HG02852 (cell line): ENCODE data around the gene CELF1.
"Not testable (repeated sequence)": the region's sequence is repeated elsewhere in the genome, so short reads cannot be mapped to it uniquely, and the experiment has no call there.

ENCODE experiments used
- ATAC-seq: cut with Tn5 transposase; IDR thresholded peaks from one replicate; pipeline ENCODE4 v1.9.1; 2021; ENCODE audit warnings: mild to moderate bottlenecking, moderate library complexity; ENCODE audit not compliant: unreplicated experiment

Gene CELF1

DNA sequence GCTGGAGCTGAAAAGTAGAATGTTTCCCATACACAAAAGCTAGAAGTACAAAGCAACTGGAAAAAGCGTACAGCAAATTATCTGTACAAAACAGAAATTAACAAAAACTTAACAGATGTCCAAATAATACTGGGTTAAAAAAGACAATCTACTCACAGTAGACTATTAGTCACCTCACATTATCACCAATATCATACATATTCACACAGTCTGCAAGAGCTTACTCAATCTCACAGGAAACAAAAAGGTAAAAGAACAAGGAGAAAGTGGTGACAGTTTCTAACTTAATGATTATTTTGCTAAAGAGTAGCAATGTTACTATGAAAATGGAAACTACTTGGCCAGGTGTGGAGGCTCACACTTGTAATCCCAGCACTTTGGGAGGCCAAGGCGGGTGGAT, 11.9 kb downstream of the CELF1 start:
- ATAC-seq, result no peak

DNA sequence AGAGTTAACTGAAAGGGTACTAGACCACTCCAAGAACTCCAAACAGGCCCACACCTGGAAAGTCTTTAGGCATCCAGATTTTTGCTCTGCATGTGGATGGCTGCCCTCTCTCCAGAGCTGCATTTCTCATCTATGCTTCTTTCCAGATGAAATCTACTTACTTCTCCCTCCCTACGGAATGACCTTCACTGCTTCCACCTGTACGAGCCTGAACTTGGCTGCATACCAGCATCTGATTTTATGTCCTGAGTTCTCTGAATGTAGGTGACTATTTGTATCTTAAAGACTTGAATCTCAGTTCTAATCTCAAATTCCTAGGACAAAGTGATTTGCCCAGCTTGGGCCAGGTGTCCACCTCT, 13.3 kb downstream of the CELF1 start:
- ATAC-seq, result no peak

DNA sequence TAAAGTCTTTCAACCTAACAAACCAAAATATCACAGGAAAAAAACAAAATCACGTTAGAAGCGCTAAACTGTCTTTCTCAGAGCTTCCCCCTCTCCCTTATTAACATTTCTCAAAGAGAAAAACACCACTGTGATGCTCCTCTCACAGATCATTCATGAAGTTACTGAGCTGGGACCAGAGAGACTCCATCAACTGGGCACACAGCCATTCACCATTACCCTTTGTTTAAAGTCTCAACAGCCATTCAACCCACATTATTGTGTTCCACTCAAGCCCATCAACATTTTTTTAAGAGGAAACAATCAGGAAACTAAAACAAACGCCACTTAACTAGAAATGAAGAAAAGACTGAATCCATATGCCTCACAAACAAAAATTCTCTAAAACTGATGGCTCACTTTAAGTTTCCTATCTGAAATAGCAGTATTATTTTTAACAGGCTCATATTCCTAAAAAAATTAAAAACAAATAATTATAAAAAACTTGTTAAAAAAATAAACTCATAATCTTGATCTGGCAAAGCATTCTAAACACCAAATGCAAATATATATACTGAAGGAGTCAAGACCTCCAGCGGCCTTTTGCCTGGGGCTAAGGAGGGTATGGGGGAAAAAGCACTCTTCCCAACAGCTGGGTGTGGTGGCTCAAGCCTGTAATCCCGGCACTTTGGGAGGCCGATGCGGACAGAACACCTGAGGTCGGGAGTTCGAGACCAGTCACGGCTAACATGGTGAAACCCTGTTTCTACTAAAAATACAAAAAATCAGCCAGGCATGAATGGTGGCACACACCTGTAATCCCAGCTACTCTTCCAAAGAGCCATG, 14.0 kb downstream of the CELF1 start:
- ATAC-seq, result no peak

DNA sequence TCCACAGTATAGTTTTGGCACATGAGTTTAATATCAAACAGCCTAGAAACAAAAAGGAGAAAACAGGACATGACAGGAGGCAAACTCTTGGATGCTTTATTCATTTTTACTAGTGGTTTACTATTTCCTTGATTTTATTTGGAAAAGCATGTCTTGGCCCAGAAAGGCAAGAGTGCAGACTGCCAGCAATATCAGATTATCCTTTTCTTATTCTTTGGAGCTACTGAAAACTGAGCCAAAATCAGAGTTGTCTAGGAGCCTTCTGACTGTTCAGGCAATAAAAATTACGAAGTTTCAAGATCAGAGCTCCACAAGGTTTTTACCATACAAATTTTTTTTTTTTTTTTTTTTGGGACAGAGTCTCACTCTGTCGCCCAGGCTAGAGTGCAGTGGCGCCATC, 16.0 kb downstream of the CELF1 start:
- ATAC-seq, result no peak

DNA sequence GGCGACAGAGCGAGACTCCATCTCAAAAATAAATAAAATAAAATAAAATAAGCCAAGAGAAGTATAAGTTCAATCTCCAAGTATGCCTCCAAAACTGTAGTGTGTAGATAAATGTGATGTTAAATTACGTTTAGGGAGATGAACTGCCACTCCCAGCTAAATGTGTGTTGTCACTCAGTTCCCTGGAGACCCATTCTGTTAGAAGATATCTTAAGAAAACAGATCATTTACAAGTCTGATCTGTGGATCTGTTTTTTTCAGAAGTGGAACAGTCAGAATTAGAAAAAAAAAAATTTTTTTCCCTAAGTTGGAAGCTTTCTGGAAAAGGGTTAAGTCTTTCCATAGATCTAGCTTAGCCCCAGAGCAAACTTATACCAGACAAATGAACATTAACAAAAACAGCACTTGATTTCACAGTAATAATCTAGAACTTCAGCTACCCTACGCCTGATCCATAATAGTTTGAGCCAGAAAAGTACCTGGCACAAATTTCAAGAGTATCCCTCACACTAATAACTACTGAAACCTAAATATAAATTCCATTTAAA, 18.2 kb downstream of the CELF1 start:
- ATAC-seq, result no peak

- ATAC-seq, result no peak
Observed at GRCh38 chr11:47533690-47534151, 19.2 kb downstream of the CELF1 start.

- ATAC-seq, result no peak
Observed at GRCh38 chr11:47532597-47533213, 20.2 kb downstream of the CELF1 start.

DNA sequence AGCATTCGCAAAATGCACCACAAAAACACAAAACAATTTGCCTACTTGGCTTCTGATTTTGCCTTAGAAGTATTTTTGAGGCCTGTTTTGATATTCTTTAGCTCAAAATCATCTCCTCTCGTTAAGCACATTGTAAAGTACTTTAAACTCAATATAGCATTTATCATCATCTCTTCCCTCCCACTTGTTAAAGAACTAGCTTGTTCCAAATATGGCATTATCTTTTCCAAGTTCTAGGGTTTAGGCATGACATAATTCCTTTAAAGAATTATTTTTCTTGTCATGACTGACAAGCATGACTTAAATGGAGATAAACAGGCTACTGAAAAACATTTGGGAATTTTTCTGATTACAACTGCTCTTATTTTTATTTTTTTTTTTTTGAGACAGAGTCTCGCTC, 21.3 kb downstream of the CELF1 start:
- ATAC-seq, result no peak

GRCh38 chr11:47530721-47531120, 22.2 kb downstream of the CELF1 start:
- ATAC-seq, result not testable (repeated sequence)

GRCh38 chr11:47529951-47530350, 23.0 kb downstream of the CELF1 start:
- ATAC-seq, result no peak

- no peak for ATAC-seq
Observed at GRCh38 chr11:47527186-47527585, 25.7 kb downstream of the CELF1 start.

DNA sequence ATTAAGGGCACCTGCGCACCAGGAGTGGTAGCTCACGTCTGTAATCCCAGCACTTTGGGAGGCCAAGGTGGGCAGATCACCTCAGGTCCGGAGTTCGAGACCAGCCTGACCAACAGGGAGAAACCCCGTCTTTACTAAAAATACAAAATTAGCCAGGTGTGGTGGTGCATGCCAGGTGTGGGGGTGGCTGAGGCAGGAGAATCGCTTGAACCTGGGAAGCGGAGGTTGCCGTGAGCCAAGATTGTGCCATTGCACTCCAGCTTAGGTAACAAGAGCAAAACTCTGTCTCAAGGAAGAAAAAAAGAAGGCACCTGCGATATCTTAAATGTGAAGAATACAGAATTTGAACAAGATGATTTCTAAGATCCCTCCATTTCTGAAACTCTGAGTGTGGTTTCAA, 26.9 kb downstream of the CELF1 start:
- not testable (repeated sequence) for ATAC-seq

DNA sequence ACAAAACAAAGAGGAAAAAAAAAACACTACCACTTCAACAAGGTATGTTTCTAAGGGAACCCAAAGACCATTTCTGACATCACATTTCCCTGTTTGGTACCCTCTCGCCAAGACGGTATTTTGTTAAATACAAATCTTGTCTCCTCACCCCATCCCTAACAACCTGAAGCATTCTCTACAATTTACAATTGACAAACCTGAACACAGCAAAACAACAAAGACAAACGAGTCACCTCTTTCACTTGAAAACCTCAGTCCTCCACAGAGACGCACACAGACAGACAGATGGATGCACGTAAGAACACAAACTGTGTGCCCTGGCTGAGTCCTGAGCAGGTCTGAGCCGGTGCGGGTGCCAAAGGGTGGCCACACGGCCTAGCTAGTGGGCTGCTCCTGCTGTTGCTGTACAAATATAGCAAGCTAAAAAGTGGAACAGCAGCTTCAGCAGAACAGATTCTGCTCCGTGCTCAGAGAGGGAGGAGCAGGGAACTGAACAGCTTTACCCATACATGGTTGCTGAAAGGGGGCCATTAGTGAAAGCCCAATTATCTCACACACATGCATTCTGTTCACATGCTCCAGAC, 28.5 kb downstream of the CELF1 start:
- ATAC-seq, result no peak

GRCh38 chr11:47523490-47524225, 29.3 kb downstream of the CELF1 start:
- peak; percentile 46 for ATAC-seq

DNA sequence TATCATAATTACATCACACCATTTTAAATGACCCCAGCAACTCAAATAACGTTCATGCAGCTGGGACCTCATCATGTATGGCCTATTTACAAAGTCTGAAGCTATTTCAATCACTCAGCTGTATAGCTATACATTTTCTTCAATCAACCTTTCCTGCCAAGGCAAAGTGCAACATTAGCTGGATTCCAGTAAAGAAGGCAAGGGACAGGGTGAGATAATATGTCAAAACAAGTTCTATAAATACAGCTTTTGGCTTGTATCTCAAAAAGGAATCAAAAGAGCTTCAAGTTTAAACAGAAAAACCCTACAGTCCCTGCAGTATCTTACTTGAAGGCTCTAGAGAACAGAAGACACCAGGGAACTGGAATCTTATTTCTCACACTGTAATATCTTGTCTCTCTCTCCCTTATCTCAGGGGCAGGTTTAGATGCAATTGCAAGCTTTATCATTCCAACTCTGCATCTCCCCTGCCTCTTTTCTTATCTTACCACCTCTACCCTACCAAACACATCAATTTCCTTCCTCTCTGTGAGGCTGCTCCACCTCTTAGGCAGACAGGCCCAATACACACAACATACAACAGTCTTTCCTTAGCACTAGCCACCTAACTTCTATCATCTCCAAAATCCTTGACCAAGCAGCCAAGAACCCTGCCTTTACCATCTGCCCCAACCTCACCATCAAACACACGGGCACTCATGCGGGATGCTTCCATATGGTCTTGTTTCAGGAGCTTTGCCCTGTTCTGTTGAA, 34.5 kb downstream of the CELF1 start:
- no peak for ATAC-seq

DNA sequence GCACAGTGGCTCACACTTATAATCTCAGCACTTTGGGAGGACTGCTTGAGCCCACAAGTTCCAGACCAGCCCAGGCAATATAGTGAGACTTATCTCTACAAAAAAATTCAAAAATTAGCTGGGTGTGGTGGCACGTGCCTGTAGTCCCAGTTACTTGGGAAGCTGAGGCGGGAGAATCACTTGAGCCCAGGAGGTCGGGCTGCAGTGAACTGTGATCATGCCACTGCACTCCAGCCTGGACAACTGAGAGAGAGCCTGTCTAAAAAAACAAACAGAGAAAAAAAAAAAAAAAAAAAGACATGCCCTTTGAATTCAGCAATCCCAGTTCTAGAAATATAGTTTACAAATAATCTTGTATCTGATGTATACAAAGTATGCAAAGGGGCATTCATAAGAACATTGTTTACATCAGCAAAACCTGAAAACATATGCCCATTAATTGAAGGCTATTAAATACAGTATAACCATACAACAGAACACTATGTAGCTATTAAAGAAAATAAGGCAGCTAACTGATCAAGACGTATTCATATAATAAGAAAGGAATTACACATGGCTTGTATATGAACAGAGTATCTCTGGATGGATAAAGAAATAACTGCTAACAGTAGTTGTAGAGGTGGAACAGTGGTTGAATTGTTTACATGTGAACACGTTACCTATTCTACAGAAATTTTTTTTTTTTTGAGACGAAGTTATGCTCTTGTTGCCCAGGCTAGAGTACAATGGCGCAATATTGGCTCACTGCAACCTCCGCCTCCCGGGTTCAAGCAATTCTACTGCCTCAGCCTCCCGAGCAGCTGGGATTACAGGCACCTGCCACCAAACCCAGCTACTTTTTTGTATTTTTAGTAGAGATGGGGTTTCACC, 35.7 kb downstream of the CELF1 start:
- no peak for ATAC-seq

- no peak for ATAC-seq
Observed at GRCh38 chr11:47516155-47516554, 36.8 kb downstream of the CELF1 start.

DNA sequence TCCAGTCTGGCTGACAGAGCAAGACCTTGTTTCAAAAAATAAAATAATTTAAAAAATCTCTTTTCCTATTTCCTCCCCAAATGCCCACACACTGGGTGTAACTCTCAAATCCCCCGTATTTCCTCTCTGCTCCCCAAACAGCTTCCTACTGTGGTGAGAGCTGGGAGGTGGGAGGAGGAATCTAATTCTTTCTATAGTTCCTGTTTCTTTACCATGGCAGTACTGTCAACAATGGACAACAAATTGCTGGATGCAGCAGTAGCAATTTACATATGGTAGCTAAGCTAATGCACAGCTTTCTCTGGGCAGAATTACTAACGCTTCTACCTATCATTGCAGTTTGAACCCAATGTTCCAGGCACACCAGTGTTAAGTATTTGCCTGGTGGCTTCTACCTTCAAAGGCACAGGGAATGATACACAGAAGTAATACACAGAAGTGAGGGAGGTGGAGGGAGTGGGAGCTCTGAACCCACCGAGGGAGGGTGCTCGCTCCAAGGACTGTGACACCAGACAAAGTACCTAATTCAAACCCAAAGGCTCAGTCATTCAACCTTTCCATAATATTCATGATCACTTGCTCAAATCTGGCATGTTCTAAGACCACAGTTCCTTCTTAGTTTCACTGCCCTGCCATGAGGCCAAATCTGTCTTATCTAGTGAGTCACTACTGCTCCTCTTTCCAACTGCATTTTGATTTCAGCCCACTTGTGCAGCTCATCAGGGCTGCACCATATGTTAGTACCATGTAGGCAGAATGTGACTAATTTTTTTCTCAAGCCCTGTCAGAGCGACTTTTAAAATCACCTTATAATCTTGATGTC, 37.9 kb downstream of the CELF1 start:
- peak; percentile 35 for ATAC-seq

DNA sequence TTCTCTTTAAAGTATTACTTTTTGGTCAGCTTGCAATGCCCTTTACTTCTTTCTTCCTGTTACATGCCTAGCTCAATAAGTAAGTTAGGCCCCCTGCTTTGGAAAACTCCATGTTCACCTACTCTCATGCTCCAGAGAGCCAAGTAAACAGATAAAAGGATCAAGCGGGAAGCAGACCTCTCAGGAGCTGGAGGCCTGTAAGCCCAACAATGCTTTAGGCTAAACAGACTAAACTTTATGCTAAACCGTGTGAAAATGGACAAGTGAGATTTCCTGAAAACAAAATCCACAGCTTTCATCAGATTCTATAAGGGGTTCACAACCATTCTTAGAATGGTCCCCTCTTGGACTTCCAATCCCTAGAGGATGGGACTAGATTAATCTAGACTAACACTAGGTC, 40.2 kb downstream of the CELF1 start:
- no peak for ATAC-seq
